HepG2 (cell line): ENCODE data around the gene PRKAR1B. TPM values are rescaled to one million over a fixed set of nuclear protein-coding genes. Genes with fewer than 3 reads are reported as not detected.

Experiments
- ATAC-seq: fragments of 200-7000 bp; cut with Tn5 transposase; 3 replicates; pipeline ENCODE4 v1.9.1; 2020; ENCODE audit warnings: mild to moderate bottlenecking, moderate library complexity
- BruUV-seq: library from RNA; stranded (reverse); fragments of 400-500 nt; replicated peaks from 2 replicates; lab custom pipeline; 2021; lab: Mats Ljungman, UMichigan
- CTCF ChIA-PET: fragments of 300-600 bp; formaldehyde crosslinking; extraction: SDS; loops from one replicate; lab custom pipeline; 2021; ENCODE audit warnings: low total read pairs, inconsistent platforms, low intra/inter-chr PET ratio; lab: Yijun Ruan, JAX
- POLR2A ChIA-PET: fragments of 350-600 bp; sonication (Branson Sonifier 250); formaldehyde crosslinking; loops from one replicate; lab custom pipeline; 2020; ENCODE audit warnings: antibody characterized with exemption, inconsistent platforms; lab: Yijun Ruan, JAX
- DNase-seq: peaks from one replicate; pipeline ENCODE4 v3.0.0-alpha.2; 2015; ENCODE audit warnings: low spot score
- FAIRE-seq: peaks from 3 replicates; lab custom pipeline; 2011; peaks lifted over from hg19 to GRCh38; lab: Jason Lieb, UNC
- H2AFZ ChIP-seq: one replicate; pipeline ENCODE4 v1.6.1; 2011; ENCODE audit warnings: low read length, inconsistent platforms
- H3K27ac ChIP-seq: fragments of 300-600 bp; 3 replicates; pipeline ENCODE4 v1.8.0; 2011; ENCODE audit warnings: mixed run types, mild to moderate bottlenecking, mixed read lengths, low read length, inconsistent platforms; ENCODE audit not compliant: insufficient read depth; ENCODE audit errors: extremely low read length
- H3K27me3 ChIP-seq, 2 experiments: fragments of 200-600 bp in 1 of 2; 2 replicates in 1 of 2; 3 replicates in 1 of 2; pipeline versions ENCODE4 v1.6.0 to v1.8.0; 2011; ENCODE audit warnings: low read length in 2 of 2, mild to moderate bottlenecking in 2 of 2, moderate library complexity in 2 of 2, inconsistent platforms in 1 of 2; ENCODE audit not compliant: insufficient read depth in 2 of 2, control insufficient read depth in 1 of 2
- H3K36me3 ChIP-seq, 2 experiments: fragments of 200-600 bp in 1 of 2; replicated peaks in 1 of 2; 2 replicates in 1 of 2; 3 replicates in 1 of 2; pipeline versions ENCODE4 v1.5.1 to v1.8.0; 2011; ENCODE audit warnings: low read length in 2 of 2, inconsistent platforms in 1 of 2; ENCODE audit not compliant: insufficient read depth in 2 of 2, control insufficient read depth in 1 of 2
- H3K4me1 ChIP-seq: 2 replicates; pipeline ENCODE4 v1.5.1; 2012; ENCODE audit warnings: low read length, inconsistent platforms; ENCODE audit not compliant: insufficient read depth
- H3K4me2 ChIP-seq: 2 replicates; pipeline ENCODE4 v1.6.0; 2011; ENCODE audit warnings: low read depth, low read length, inconsistent platforms
- H3K4me3 ChIP-seq, 3 experiments: fragments of 200-600 bp in 1 of 3; sonication (generic), shearing (Covaris generic) in 1 of 3; replicated peaks in 1 of 3; 2 replicates each; pipeline ENCODE4 v1.5.1; 2011 to 2016; ENCODE audit warnings: low read length in 3 of 3, inconsistent platforms in 2 of 3, low read depth in 2 of 3, mild to moderate bottlenecking in 2 of 3, control low read depth in 1 of 3, mixed read lengths in 1 of 3; ENCODE audit not compliant: insufficient read depth in 1 of 3
- H3K79me2 ChIP-seq: one replicate; pipeline ENCODE4 v1.6.1; 2011; ENCODE audit warnings: low read length, inconsistent platforms; ENCODE audit not compliant: insufficient read depth
- H3K9ac ChIP-seq: 2 replicates; pipeline ENCODE4 v1.6.0; 2011; ENCODE audit warnings: mild to moderate bottlenecking, low read depth, low read length, inconsistent platforms; ENCODE audit not compliant: insufficient read depth
- H3K9me3 ChIP-seq: 2 replicates; pipeline ENCODE4 v1.5.1; 2012; ENCODE audit warnings: mild to moderate bottlenecking, low read length
- H4K20me1 ChIP-seq: 2 replicates; pipeline ENCODE4 v1.6.0; 2011; ENCODE audit warnings: inconsistent platforms, mild to moderate bottlenecking, low read length, moderate library complexity; ENCODE audit not compliant: insufficient read depth
- GATAD2A ChIP-seq: IDR thresholded peaks from 2 replicates; pipeline ENCODE4 v1.6.1; 2016
- RXRB ChIP-seq: IDR thresholded peaks from 2 replicates; pipeline ENCODE4 v1.6.1; 2016; ENCODE audit warnings: borderline replicate concordance, missing genetic modification reagents, missing compliant biosample characterization
- SOX13 ChIP-seq, 3 experiments: fragments of 450-650 bp in 1 of 3; sonication (generic) in 1 of 3; formaldehyde crosslinking in 1 of 3; IDR thresholded peaks in 2 of 3; conservative IDR thresholded peaks in 1 of 3; 2 replicates each; pipeline versions ENCODE4 v1.5.0 to v1.6.1; 2016 to 2020; ENCODE audit warnings: antibody characterized with exemption in 1 of 3, mild to moderate bottlenecking in 1 of 3, missing compliant biosample characterization in 1 of 3, missing genetic modification reagents in 1 of 3, moderate library complexity in 1 of 3
- THYN1 ChIP-seq: sonication (generic); formaldehyde crosslinking; IDR thresholded peaks from 2 replicates; pipeline ENCODE4 v1.8.1; 2023; ENCODE audit warnings: low read depth, mild to moderate bottlenecking, moderate library complexity, missing genetic modification reagents, borderline replicate concordance
- YY1 ChIP-seq: IDR thresholded peaks from 2 replicates; pipeline ENCODE4 v1.6.1; 2011; ENCODE audit warnings: low read length, low read depth, moderate library complexity, mild to moderate bottlenecking; ENCODE audit not compliant: insufficient read depth, insufficient replicate concordance
- ZNF138 ChIP-seq: sonication (generic); formaldehyde crosslinking; IDR thresholded peaks from 2 replicates; pipeline ENCODE4 v1.5.0; 2020; ENCODE audit warnings: mild to moderate bottlenecking, low read depth, missing genetic modification reagents
- ZNF605 ChIP-seq: sonication (generic); formaldehyde crosslinking; IDR thresholded peaks from 2 replicates; pipeline ENCODE4 v1.8.0; 2022; ENCODE audit warnings: mild to moderate bottlenecking, missing genetic modification reagents
- ZNF776 ChIP-seq: sonication (generic); formaldehyde crosslinking; IDR thresholded peaks from 2 replicates; pipeline ENCODE4 v1.4.0; 2020; ENCODE audit warnings: mild to moderate bottlenecking, missing genetic modification reagents
- WGBS: methylation state at CpG from one replicate; pipeline ENCODE4 v1.1.6; 2017; ENCODE audit warnings: low lambda C conversion rate; 5-methylcytosine and 5-hydroxymethylcytosine counted together
- in situ Hi-C: cut with HindIII; loops from 2 replicates; pipeline ENCODE4 v1.10.0; 2017; ENCODE audit warnings: low pct_unique_long_range_greater_than_20kb; ENCODE audit not compliant: extremely low pct_ligation_motif_present
- intact Hi-C: fragments of 100-400 bp; cut with micrococcal nuclease; formaldehyde crosslinking; loops from one replicate; pipeline ENCODE4 v1.10.0; 2022; ENCODE audit not compliant: unreplicated experiment
- polyA plus RNA-seq, 8 experiments: library from polyadenylated mRNA; depleted of rRNA in 3 of 8; stranded (reverse) in 7 of 8; unstranded in 1 of 8; fragments of >200 nt; fragmentation: Illumina TruSeq in 4 of 8; extraction: Trizol in 4 of 8; gene quantifications; 2 replicates each; pipeline versions ENCODE4 v1.2.1 to v1.2.3, GENCODE V29; 2011 to 2016; ENCODE audit warnings: low read depth in 4 of 8, missing spikeins in 1 of 8, mixed read lengths in 1 of 8; ENCODE audit not compliant: insufficient read depth in 1 of 8
- total RNA-seq, 5 experiments: library from RNA; depleted of rRNA; stranded (reverse); fragments of >200 nt; fragmentation: Illumina TruSeq; extraction: Trizol; gene quantifications; 2 replicates each; pipeline ENCODE4 v1.2.3, GENCODE V29; 2016; ENCODE audit warnings: low read depth in 1 of 5
- TF ChIP-seq, protein P1 (sequence below): sonication (generic); formaldehyde crosslinking; IDR thresholded peaks from 2 replicates; pipeline ENCODE4 v1.4.0; 2020; ENCODE audit warnings: mild to moderate bottlenecking, missing genetic modification reagents, borderline replicate concordance
- TF ChIP-seq, protein P2 (sequence below): sonication (generic); formaldehyde crosslinking; IDR thresholded peaks from 2 replicates; pipeline ENCODE4 v1.4.0; 2020; ENCODE audit warnings: mild to moderate bottlenecking, missing genetic modification reagents
- TF ChIP-seq, protein P3 (sequence below): sonication (generic); formaldehyde crosslinking; IDR thresholded peaks from 2 replicates; pipeline ENCODE4 v1.5.0; 2020; ENCODE audit warnings: missing genetic modification reagents

PRKAR1B gene
- total and polyA plus RNA-seq, 2 of the 13 experiments (the other 11 are each of a cell fraction or from before 2014, with no cell fraction given), result 7.9 to 28.2 TPM

DNA sequence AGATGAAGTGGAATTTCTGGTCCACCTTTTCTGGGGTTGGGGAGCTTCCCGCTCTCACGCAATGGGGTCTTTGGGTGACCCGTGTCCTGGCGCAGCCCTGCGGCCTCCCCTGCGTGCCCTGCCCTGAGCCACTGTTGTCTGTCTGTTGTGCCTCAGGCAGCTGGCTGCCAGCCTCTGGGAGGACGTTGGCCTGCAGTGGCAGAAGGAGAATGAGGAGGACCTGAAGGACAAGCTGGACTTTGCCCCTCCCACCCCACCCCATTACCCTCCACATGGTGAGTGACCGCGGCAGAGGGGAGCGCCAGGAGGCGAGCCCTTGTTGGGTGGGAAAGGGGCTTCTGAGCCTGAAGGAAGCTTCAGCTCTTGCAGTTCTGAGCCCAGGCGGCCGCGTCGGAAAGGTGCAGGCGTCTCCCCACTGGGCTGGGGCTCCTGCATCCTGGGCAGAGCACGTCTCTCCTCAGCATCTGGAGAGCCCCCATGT is 14.2 kb upstream of the PRKAR1B start:
- peaks cover 19 to 53% of the 10 kb centered on the region in 2 experiments; a peak in 4 of 5 replicates for H3K36me3 ChIP-seq
- H2AFZ ChIP-seq, result no peak overlapping the region
- in situ Hi-C loops (no loop called here), intact Hi-C loops (no loop called here)
- H3K9me3 ChIP-seq, result no peaks in the 10 kb centered on the region
- H4K20me1 ChIP-seq, result 0 out of 2 replicates have a peak, but pooled peaks cover 3% of the 10 kb centered on the region
- ATAC-seq (no peak; the same call in 1 of the 3 replicates), FAIRE-seq (no peak), DNase-seq (no peak)
- H3K79me2 ChIP-seq, result peaks cover 17% of the 10 kb centered on the region
- no peak overlapping the region for H3K9ac ChIP-seq
- H3K27ac ChIP-seq, result no peak overlapping the region
- TF ChIP-seq GATAD2A (CRISPR knock-in tag) (no peak), THYN1 (CRISPR knock-in tag) (no peak), ZNF776 (CRISPR knock-in tag) (no peak), SOX13 (IDR thresholded peaks at IDR 0.05) (no peak), SOX13 (CRISPR knock-in tag; conservative IDR thresholded peaks at IDR 0.05 in 1 of 2, IDR thresholded peaks at IDR 0.05 in 1 of 2) (no peak), YY1 (no peak), ZNF138 (CRISPR knock-in tag) (no peak), ZNF605 (CRISPR knock-in tag) (no peak), RXRB (CRISPR knock-in tag) (no peak)
- TF ChIP-seq, protein P1, sequence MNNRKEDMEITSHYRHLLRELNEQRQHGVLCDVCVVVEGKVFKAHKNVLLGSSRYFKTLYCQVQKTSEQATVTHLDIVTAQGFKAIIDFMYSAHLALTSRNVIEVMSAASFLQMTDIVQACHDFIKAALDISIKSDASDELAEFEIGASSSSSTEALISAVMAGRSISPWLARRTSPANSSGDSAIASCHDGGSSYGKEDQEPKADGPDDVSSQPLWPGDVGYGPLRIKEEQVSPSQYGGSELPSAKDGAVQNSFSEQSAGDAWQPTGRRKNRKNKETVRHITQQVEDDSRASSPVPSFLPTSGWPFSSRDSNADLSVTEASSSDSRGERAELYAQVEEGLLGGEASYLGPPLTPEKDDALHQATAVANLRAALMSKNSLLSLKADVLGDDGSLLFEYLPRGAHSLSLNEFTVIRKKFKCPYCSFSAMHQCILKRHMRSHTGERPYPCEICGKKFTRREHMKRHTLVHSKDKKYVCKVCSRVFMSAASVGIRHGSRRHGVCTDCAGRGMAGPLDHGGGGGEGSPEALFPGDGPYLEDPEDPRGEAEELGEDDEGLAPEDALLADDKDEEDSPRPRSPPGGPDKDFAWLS (CRISPR knock-in tag), result no peak
- TF ChIP-seq, protein P2, sequence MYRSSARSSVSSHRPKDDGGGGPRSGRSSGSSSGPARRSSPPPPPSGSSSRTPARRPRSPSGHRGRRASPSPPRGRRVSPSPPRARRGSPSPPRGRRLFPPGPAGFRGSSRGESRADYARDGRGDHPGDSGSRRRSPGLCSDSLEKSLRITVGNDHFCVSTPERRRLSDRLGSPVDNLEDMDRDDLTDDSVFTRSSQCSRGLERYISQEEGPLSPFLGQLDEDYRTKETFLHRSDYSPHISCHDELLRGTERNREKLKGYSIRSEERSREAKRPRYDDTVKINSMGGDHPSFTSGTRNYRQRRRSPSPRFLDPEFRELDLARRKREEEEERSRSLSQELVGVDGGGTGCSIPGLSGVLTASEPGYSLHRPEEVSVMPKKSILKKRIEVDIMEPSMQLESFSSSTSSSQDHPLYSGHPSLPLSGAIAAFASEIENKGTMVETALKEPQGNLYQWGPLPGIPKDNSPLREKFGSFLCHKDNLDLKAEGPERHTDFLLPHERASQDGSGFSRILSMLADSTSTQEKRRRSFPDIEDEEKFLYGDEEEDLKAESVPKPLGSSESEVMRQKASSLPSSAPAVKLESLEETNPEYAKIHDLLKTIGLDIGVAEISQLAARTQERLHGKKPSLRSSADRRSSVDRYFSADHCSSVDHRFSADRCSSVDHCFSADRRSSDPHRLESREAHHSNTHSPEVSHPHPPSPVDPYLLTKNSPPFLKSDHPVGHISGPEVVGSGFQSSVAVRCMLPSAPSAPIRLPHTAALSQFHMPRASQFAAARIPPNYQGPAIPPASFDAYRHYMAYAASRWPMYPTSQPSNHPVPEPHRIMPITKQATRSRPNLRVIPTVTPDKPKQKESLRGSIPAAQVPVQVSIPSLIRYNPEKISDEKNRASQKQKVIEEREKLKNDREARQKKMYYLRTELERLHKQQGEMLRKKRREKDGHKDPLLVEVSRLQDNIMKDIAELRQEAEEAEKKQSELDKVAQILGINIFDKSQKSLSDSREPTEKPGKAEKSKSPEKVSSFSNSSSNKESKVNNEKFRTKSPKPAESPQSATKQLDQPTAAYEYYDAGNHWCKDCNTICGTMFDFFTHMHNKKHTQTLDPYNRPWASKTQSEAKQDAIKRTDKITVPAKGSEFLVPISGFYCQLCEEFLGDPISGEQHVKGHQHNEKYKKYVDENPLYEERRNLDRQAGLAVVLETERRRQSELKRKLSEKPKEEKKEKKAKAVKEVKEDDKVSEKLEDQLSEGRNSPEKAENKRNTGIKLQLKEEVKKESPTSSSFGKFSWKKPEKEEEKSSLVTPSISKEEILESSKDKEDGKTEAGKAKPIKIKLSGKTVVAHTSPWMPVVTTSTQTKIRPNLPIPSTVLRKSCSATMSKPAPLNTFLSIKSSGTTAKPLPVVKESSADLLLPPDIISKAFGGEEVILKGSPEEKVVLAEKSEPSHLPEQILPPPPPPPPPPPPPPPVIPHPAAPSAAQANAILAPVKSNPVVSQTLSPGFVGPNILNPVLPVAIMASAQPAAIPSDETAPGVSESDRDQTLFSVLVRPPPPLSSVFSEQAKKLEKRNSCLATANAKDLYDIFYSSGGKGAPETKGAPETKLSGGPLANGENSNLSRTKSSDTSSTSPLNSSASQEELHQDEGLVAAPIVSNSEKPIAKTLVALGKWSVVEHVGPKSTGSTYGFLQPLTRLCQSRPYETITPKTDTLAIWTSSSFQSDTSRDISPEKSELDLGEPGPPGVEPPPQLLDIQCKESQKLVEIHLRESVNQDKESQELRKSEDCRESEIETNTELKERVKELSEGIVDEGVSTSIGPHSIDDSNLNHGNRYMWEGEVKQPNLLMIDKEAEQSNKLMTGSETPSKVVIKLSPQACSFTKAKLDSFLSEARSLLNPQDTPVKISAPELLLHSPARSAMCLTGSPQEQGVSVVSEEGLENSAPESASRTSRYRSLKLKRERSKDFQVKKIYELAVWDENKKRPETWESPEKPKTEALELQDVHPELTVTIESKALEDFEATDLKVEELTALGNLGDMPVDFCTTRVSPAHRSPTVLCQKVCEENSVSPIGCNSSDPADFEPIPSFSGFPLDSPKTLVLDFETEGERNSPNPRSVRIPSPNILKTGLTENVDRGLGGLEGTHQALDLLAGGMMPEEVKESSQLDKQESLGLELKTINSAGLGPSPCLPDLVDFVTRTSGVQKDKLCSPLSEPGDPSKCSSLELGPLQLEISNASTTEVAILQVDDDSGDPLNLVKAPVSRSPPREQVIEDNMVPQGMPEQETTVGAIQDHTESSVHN (CRISPR knock-in tag), result no peak
- TF ChIP-seq, protein P3, sequence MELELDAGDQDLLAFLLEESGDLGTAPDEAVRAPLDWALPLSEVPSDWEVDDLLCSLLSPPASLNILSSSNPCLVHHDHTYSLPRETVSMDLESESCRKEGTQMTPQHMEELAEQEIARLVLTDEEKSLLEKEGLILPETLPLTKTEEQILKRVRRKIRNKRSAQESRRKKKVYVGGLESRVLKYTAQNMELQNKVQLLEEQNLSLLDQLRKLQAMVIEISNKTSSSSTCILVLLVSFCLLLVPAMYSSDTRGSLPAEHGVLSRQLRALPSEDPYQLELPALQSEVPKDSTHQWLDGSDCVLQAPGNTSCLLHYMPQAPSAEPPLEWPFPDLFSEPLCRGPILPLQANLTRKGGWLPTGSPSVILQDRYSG, result no peak
- no peak overlapping the region for H3K4me2 ChIP-seq
- no peaks in the 10 kb centered on the region for H3K4me1 ChIP-seq
- H3K27me3 ChIP-seq, result no peaks in the 10 kb centered on the region
- BruUV-seq, result no TSS peak
- WGBS, result 97% methylated on average over 9 of the region's 17 CpGs
- ChIA-PET CTCF (no interaction called here), POLR2A (no interaction called here)
- no peak overlapping the region for H3K4me3 ChIP-seq
